HG02610 (cell line): Measurements from ENCODE around the gene PON3.

ENCODE experiments used
- ATAC-seq: cut with Tn5 transposase; IDR thresholded peaks from one replicate; pipeline ENCODE4 v1.9.1; 2021; ENCODE audit warnings: mild to moderate bottlenecking, moderate library complexity; ENCODE audit not compliant: unreplicated experiment

PON3 gene

GRCh38 chr7:95342642-95343307 lies 53.4 kb downstream of the PON3 start:
- ATAC-seq = no peak

- no peak for ATAC-seq
Observed at GRCh38 chr7:95342029-95342428, 54.1 kb downstream of the PON3 start.

GRCh38 chr7:95340491-95340890 lies 55.7 kb downstream of the PON3 start:
- no peak for ATAC-seq

- ATAC-seq = no peak
Observed at GRCh38 chr7:95338832-95339231, 57.3 kb downstream of the PON3 start.

- ATAC-seq = no peak
Observed at GRCh38 chr7:95335093-95335492, 61.1 kb downstream of the PON3 start.

GRCh38 chr7:95334447-95334846 lies 61.7 kb downstream of the PON3 start:
- ATAC-seq = no peak

GRCh38 chr7:95330961-95331337 lies 65.2 kb downstream of the PON3 start:
- peak; percentile 31 for ATAC-seq

GRCh38 chr7:95330204-95330960 lies 65.8 kb downstream of the PON3 start:
- ATAC-seq = peak; percentile 98

GRCh38 chr7:95327356-95327755 lies 68.8 kb downstream of the PON3 start:
- ATAC-seq = no peak

GRCh38 chr7:95324431-95324830 lies 71.7 kb downstream of the PON3 start, which contains the start of gene PON1:
TSS of gene PON1 (minus strand) at chr7:95324532. CDS start at chr7:95324475, 57 bp downstream.
- ATAC-seq = peak; percentile 75

- ATAC-seq = no peak
Observed at GRCh38 chr7:95323410-95324129, 72.6 kb downstream of the PON3 start.

- ATAC-seq = no peak
Observed at GRCh38 chr7:95322854-95323253, 73.3 kb downstream of the PON3 start.

- no peak for ATAC-seq
Observed at GRCh38 chr7:95322396-95322795, 73.8 kb downstream of the PON3 start.

- ATAC-seq = no peak
Observed at GRCh38 chr7:95321720-95322119, 74.5 kb downstream of the PON3 start.

- ATAC-seq = no peak
Observed at GRCh38 chr7:95320651-95321050, 75.5 kb downstream of the PON3 start.

- no peak for ATAC-seq
Observed at GRCh38 chr7:95319570-95319969, 76.6 kb downstream of the PON3 start.

- no peak for ATAC-seq
Observed at GRCh38 chr7:95318501-95319100, 77.6 kb downstream of the PON3 start.

- ATAC-seq = no peak
Observed at GRCh38 chr7:95317966-95318365, 78.2 kb downstream of the PON3 start.

- no peak for ATAC-seq
Observed at GRCh38 chr7:95317546-95317945, 78.6 kb downstream of the PON3 start.

GRCh38 chr7:95316588-95316987 lies 79.6 kb downstream of the PON3 start:
- peak; percentile 73 for ATAC-seq

- no peak for ATAC-seq
Observed at GRCh38 chr7:95312561-95312960, 83.6 kb downstream of the PON3 start.
